Panc1 (cell line): ENCODE results near the gene EVL. TPM values are rescaled to one million over a fixed set of nuclear protein-coding genes. Genes with fewer than 3 reads are reported as not detected.

ENCODE experiments used
- ATAC-seq: fragments of 200-7000 bp; cut with Tn5 transposase; 2 replicates; pipeline ENCODE4 v1.9.1; 2020; ENCODE audit warnings: mild to moderate bottlenecking, moderate library complexity
- BruUV-seq: library from RNA; stranded (reverse); fragments of 400-500 nt; replicated peaks from 2 replicates; lab custom pipeline; 2021; lab: Mats Ljungman, UMichigan
- CTCF ChIA-PET: fragments of 300-600 bp; sonication (Branson Sonifier 250); formaldehyde crosslinking; loops from one replicate; lab custom pipeline; 2022; ENCODE audit warnings: antibody characterized with exemption; lab: Charles Lee
- POLR2A ChIA-PET: fragments of 300-600 bp; sonication (Branson Sonifier 250); formaldehyde crosslinking; loops from one replicate; lab custom pipeline; 2022; ENCODE audit warnings: antibody characterized with exemption; lab: Charles Lee
- DNase-seq: peaks from one replicate; pipeline ENCODE4 v3.0.0-alpha.2; 2010; ENCODE audit warnings: low read depth, low spot score
- H3K27ac ChIP-seq: 2 replicates; pipeline ENCODE4 v1.5.1; 2011; ENCODE audit warnings: mild to moderate bottlenecking, low read length, inconsistent platforms
- H3K27me3 ChIP-seq: fragments of 200-500 bp; sonication (Bioruptor generic); 2 replicates; pipeline ENCODE4 v1.6.0; 2014; ENCODE audit warnings: low read length, inconsistent platforms; ENCODE audit not compliant: control insufficient read depth, insufficient read depth
- H3K36me3 ChIP-seq: fragments of 200-500 bp; sonication (Bioruptor generic); 2 replicates; pipeline ENCODE4 v1.5.1; 2014; ENCODE audit warnings: inconsistent platforms, mild to moderate bottlenecking, low read length, moderate library complexity; ENCODE audit not compliant: control insufficient read depth, insufficient read depth
- H3K4me1 ChIP-seq: 2 replicates; pipeline ENCODE4 v1.5.1; 2011; ENCODE audit warnings: inconsistent platforms, mild to moderate bottlenecking, low read length, moderate library complexity; ENCODE audit not compliant: control insufficient read depth, insufficient read depth
- H3K4me3 ChIP-seq, 2 experiments: 2 replicates each; pipeline ENCODE4 v1.5.1; 2011 to 2012; ENCODE audit warnings: low read depth in 2 of 2, low read length in 2 of 2, mild to moderate bottlenecking in 2 of 2, inconsistent platforms in 1 of 2, moderate library complexity in 1 of 2
- H3K9me3 ChIP-seq: fragments of 200-500 bp; sonication (Bioruptor generic); 2 replicates; pipeline ENCODE4 v1.5.1; 2014; ENCODE audit warnings: low read depth, mild to moderate bottlenecking, inconsistent platforms, low read length, moderate library complexity; ENCODE audit not compliant: control insufficient read depth, insufficient read depth
- CTCF ChIP-seq: fragments of 450-650 bp; IDR thresholded peaks from 2 replicates; pipeline ENCODE4 v1.5.1; 2017; ENCODE audit warnings: mild to moderate bottlenecking
- POLR2AphosphoS5 ChIP-seq: IDR thresholded peaks from 2 replicates; pipeline ENCODE4 v1.6.1; 2012; ENCODE audit warnings: mild to moderate bottlenecking, low read depth, low read length, moderate library complexity
- REST ChIP-seq, 2 experiments: IDR thresholded peaks; 2 replicates each; pipeline ENCODE4 v1.6.1; 2011 to 2012; ENCODE audit warnings: low read depth in 2 of 2, control low read depth in 1 of 2, low read length in 1 of 2, mild to moderate bottlenecking in 1 of 2, moderate library complexity in 1 of 2; ENCODE audit not compliant: insufficient read depth in 1 of 2
- SIN3A ChIP-seq: IDR thresholded peaks from 2 replicates; pipeline ENCODE4 v1.6.1; 2012; ENCODE audit warnings: low read depth, mild to moderate bottlenecking, low read length, moderate library complexity, borderline replicate concordance; ENCODE audit not compliant: insufficient read depth
- TCF7L2 ChIP-seq: IDR thresholded peaks from 2 replicates; pipeline ENCODE4 v1.6.1; 2011; ENCODE audit warnings: mild to moderate bottlenecking, low read depth, low read length, inconsistent platforms
- in situ Hi-C: cut with HindIII; loops from 2 replicates; pipeline ENCODE4 v1.10.0; 2016; ENCODE audit warnings: low sequenced_read_pairs, low pct_unique_long_range_greater_than_20kb
- intact Hi-C: fragments of 100-400 bp; cut with micrococcal nuclease; formaldehyde crosslinking; loops from one replicate; pipeline ENCODE4 v1.10.0; 2022; ENCODE audit not compliant: unreplicated experiment
- total RNA-seq: library from RNA; stranded (reverse); gene quantifications from one replicate; pipeline ENCODE4 v1.2.1, GENCODE V29; 2021; ENCODE audit not compliant: unreplicated experiment

Gene EVL
- total RNA-seq, 1 experiment from 2014 or later: 38.3 TPM

GRCh38 chr14:100081997-100082625 is 16.9 kb downstream of the EVL start:
- Histone ChIP-seq H3K27me3 (no peaks in the 10 kb centered on the region), H3K27ac (no peak overlapping the region), H3K9me3 (no peaks in the 10 kb centered on the region), H3K36me3 (no peaks in the 10 kb centered on the region), H3K4me1 (no peaks in the 10 kb centered on the region), H3K4me3 (no peak overlapping the region)
- in situ Hi-C loops (no loop called here), intact Hi-C loops (no loop called here)
- CTCF ChIA-PET: interaction anchor here (0.6 kb wide), 1 partner anchor 13 kb away, joined by 3 read pairs; no protein-coding TSS in a partner anchor
- DNase-seq (no peak), ATAC-seq (no peak)
- POLR2A ChIA-PET: no interaction called here
- no TSS peak for BruUV-seq
- TF ChIP-seq SIN3A (no peak), REST (IDR thresholded peaks at IDR 0.05; ENCODE audit: insufficient read depth in 1 of 2, low read depth in 2 of 2, low read length in 1 of 2) (no peak), TCF7L2 (no peak), POLR2AphosphoS5 (no peak), CTCF (no peak)

- BruUV-seq: no TSS peak
- no peak for DNase-seq
- Histone ChIP-seq H3K9me3 (no peaks in the 10 kb centered on the region), H3K27me3 (no peaks in the 10 kb centered on the region), H3K4me1 (no peaks in the 10 kb centered on the region), H3K4me3 (no peak overlapping the region), H3K27ac (no peak overlapping the region), H3K36me3 (no peaks in the 10 kb centered on the region)
- POLR2A ChIA-PET: no interaction called here
- intact Hi-C loops: no loop called here
- in situ Hi-C loops: no loop called here
- ATAC-seq: no peak
- TF ChIP-seq POLR2AphosphoS5 (no peak), TCF7L2 (no peak), REST (IDR thresholded peaks at IDR 0.05; ENCODE audit: insufficient read depth in 1 of 2, low read depth in 2 of 2, low read length in 1 of 2) (no peak), CTCF (no peak), SIN3A (no peak)
- CTCF ChIA-PET: interaction anchor here (0.6 kb wide), 1 partner anchor 14 kb away, joined by 3 read pairs; no protein-coding TSS in a partner anchor
Observed at GRCh38 chr14:100082723-100083122, 17.5 kb downstream of the EVL start.
